Ovary (tissue), 9 donors: Measurements from ENCODE around the gene TSPAN13. TPM values are rescaled to one million over a fixed set of nuclear protein-coding genes. Genes with fewer than 3 reads are reported as not detected.

Experiments used
- DNase-seq, 5 donors: peaks; one replicate each; pipeline ENCODE4 v3.0.0-alpha.2; 2019 to 2020
- H3K27ac ChIP-seq, 2 donors: fragments of 200-600 bp; one replicate each; pipeline versions ENCODE4 v1.5.1 to v1.8.0; 2019 to 2022
- H3K27me3 ChIP-seq: fragments of 200-600 bp; one replicate; pipeline ENCODE4 v1.8.0; 2022
- H3K36me3 ChIP-seq: fragments of 200-600 bp; sonication (generic); one replicate; pipeline ENCODE4 v1.5.1; 2019
- H3K4me1 ChIP-seq: one replicate; pipeline ENCODE4 v1.8.1; 2013; ENCODE audit warnings: mild to moderate bottlenecking, moderate library complexity; ENCODE audit not compliant: insufficient read depth
- H3K4me3 ChIP-seq: fragments of 200-600 bp; sonication (generic); one replicate; pipeline ENCODE4 v1.5.1; 2017
- H3K9me3 ChIP-seq, 2 donors: fragments of 200-600 bp in 1 of 2; sonication (generic) in 1 of 2; one replicate each; pipeline versions ENCODE4 v1.5.1 to v1.8.1; 2013 to 2019; ENCODE audit warnings: mild to moderate bottlenecking in 1 of 2, moderate library complexity in 1 of 2
- EP300 ChIP-seq: sonication (generic); formaldehyde crosslinking; IDR thresholded peaks from one replicate; pipeline ENCODE4 v1.6.1; 2017; ENCODE audit warnings: antibody characterized with exemption
- POLR2A ChIP-seq: fragments of 450-650 bp; IDR thresholded peaks from one replicate; pipeline ENCODE4 v1.6.1; 2017; ENCODE audit warnings: antibody characterized with exemption, mild to moderate bottlenecking, moderate library complexity
- WGBS, 3 donors: extraction: QIAGEN DNeasy Blood & Tissue Kit in 1 of 3; methylation state at CpG; one replicate each; pipeline versions ENCODE4 v1.1.5 to v1.1.7; 2013 to 2017; 5-methylcytosine and 5-hydroxymethylcytosine counted together
- intact Hi-C, 4 donors: fragments of 100-400 bp; cut with DNase I; formaldehyde crosslinking; loops; one replicate each; pipeline versions ENCODE4 v1.11.0 to v1.15.1; 2022 to 2023
- polyA plus RNA-seq, 2 donors: library from polyadenylated mRNA; stranded (reverse); fragments of 200-250 nt in 1 of 2; fragments of 350-450 nt in 1 of 2; fragmentation: Illumina TruSeq in 1 of 2; extraction: RNeasy Lipid Tissue Mini Kit (QIAGEN cat#74804) in 1 of 2; gene quantifications; one replicate each; pipeline ENCODE4 v1.2.3, GENCODE V29; 2013 to 2014
- total RNA-seq, 7 donors: library from RNA; depleted of rRNA in 2 of 7; stranded (reverse); fragments of >200 nt in 2 of 7; fragmentation: NEBNext Ultra II Directional in 3 of 7; extraction: Animal tissue kit (Norgen Biotek cat#: 25700) in 3 of 7; gene quantifications; one replicate each; pipeline versions ENCODE4 v1.1.0 to v1.2.4, GENCODE V29; 2016 to 2023
- TF ChIP-seq, protein P1 (sequence below), 3 donors: fragments of 450-650 bp in 2 of 3; fragments of 200-600 bp in 1 of 3; IDR thresholded peaks; one replicate each; pipeline versions ENCODE4 v1.5.1 to v1.8.0; 2016 to 2022; ENCODE audit warnings: antibody characterized with exemption in 3 of 3, mild to moderate bottlenecking in 1 of 3
- donor health status: DM: no; HTN: no; CAD: no; lungs with moderate emphysema.
- donor health status: DM: no; HTN: no; CAD: no.
- donor health status: Bipolar disorder and iron deficiency.
- donor health status: DM: yes; HTN: yes; CAD: no.
- donor health status: DM: no; HTN: no; CAD: no.
- donor health status: DM: yes; HTN: yes; CAD: no.

The TSPAN13 gene
- total and polyA plus RNA-seq, 9 donors, result 0.72 to 23.4 (median 4.2) TPM

DNA sequence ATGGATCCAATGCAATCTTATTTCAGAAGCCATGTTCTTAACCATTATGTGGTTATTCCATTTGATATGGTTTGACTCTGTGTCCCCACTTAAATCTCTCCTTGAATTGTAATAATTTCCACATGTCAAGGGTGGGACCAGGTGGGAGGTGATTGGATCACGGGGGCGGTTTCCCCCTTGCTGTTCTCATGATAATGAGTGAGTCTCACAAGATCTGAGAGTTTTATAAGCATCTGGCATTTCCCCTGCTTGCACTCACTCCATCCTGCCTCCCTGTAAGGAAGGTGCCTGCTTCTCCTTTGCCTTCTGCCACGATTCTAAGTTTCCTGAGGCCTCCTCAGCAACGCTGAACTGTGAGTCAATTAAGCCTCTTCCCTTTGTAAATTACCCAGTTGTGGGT, 32.0 kb upstream of the TSPAN13 start:
- WGBS, 3 donors, result 74 to 80% (median 77%) methylated on average over 4 of the region's 4 CpGs

DNA sequence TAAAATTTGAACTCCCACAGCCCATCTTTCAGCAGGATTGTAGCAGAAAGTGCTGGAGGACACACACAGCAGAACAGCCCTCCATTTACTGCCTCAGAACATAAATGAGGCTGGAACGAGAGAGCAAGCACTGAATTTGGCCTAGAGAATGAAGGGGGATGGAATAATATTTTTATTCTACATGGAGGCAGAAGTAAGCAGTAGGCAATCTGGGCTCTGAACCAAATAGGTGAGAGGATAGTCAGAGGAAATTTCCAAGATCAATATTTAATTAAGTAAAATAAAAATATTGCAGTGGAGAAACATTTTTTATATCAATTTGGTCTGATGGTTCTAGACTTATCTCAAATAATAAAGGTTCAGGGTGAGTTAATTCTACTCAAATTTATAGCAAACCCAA, 29.2 kb upstream of the TSPAN13 start:
- Histone ChIP-seq H3K4me3 (no peak overlapping the region), H3K36me3 (no peaks in the 10 kb centered on the region), H3K27ac (no peak overlapping the region), H3K9me3 (no peaks in the 10 kb centered on the region), H3K4me1 (no peaks in the 10 kb centered on the region), H3K27me3 (no peaks in the 10 kb centered on the region)
- 49 to 82% (median 66%) methylated on average over 1 of the region's 1 CpG for WGBS, 3 donors
- intact Hi-C loops, result no loop called here
- no peak for DNase-seq
- no peak for TF ChIP-seq POLR2A

More for the DNA sequence above, 32.0 kb upstream of the TSPAN13 start:
- H3K4me1 ChIP-seq, result no peaks in the 10 kb centered on the region
- TF ChIP-seq EP300 (no peak), POLR2A (no peak)
- TF ChIP-seq, protein P1, sequence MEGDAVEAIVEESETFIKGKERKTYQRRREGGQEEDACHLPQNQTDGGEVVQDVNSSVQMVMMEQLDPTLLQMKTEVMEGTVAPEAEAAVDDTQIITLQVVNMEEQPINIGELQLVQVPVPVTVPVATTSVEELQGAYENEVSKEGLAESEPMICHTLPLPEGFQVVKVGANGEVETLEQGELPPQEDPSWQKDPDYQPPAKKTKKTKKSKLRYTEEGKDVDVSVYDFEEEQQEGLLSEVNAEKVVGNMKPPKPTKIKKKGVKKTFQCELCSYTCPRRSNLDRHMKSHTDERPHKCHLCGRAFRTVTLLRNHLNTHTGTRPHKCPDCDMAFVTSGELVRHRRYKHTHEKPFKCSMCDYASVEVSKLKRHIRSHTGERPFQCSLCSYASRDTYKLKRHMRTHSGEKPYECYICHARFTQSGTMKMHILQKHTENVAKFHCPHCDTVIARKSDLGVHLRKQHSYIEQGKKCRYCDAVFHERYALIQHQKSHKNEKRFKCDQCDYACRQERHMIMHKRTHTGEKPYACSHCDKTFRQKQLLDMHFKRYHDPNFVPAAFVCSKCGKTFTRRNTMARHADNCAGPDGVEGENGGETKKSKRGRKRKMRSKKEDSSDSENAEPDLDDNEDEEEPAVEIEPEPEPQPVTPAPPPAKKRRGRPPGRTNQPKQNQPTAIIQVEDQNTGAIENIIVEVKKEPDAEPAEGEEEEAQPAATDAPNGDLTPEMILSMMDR (IDR thresholded peaks at IDR 0.05), result no peak
- no peak overlapping the region for H3K4me3 ChIP-seq
- DNase-seq, result no peak
- no peaks in the 10 kb centered on the region for H3K27me3 ChIP-seq
- H3K27ac ChIP-seq, result no peak overlapping the region
- no peaks in the 10 kb centered on the region for H3K36me3 ChIP-seq
- H3K9me3 ChIP-seq, result no peaks in the 10 kb centered on the region
- intact Hi-C loops, result no loop called here

DNA sequence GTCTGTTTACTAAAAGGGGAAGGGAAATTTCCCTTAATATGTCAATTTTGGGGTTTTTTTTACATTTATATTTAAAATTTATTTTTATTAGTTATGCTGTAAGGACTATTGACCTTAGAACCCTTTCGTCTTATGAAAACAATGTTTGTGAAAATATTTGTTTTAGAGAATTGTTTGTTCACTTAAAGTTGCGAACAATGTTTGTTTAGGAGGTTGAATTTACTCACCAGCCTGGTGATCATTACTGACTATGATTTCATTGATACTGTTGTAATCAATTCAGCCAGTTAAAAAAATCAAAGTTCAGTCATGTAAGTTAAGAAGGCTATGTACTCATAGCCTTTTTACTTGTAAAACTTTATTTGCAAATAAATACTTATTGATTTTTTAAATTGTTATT, 27.4 kb upstream of the TSPAN13 start:
- TF ChIP-seq, protein P1 (IDR thresholded peaks at IDR 0.05), result no peak
- TF ChIP-seq EP300 (no peak), POLR2A (no peak)
- intact Hi-C loops, result no loop called here
- H3K9me3 ChIP-seq, result no peaks in the 10 kb centered on the region
- no peak overlapping the region for H3K27ac ChIP-seq
- no peak for DNase-seq
- 78 to 88% (median 85%) methylated on average over 2 of the region's 2 CpGs for WGBS, 3 donors
- no peaks in the 10 kb centered on the region for H3K36me3 ChIP-seq
- H3K27me3 ChIP-seq, result no peaks in the 10 kb centered on the region
- H3K4me3 ChIP-seq, result no peak overlapping the region
- H3K4me1 ChIP-seq, result no peaks in the 10 kb centered on the region

DNA sequence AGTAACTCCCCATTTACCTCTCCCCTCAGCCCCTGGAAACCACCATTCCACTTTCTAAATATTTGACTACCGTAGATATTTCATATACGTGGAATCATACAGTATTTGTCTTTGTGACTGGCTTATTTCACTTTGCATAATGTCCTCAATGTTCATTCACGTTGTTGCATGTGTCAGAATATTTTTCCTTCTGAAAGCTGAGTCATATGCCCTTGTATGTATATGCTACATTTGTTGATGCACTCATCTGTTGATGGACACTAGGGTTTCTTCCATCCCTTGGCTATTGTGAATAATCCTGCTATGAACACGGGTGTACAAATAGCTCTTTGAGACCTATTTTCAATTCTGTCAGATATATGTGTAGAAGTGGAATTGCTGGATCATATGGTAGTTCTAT, 25.8 kb upstream of the TSPAN13 start:
- intact Hi-C loops, result no loop called here
- H3K4me3 ChIP-seq, result no peak overlapping the region
- H3K27me3 ChIP-seq, result no peaks in the 10 kb centered on the region
- TF ChIP-seq EP300 (no peak), POLR2A (no peak)
- TF ChIP-seq, protein P1 (IDR thresholded peaks at IDR 0.05), result no peak
- H3K36me3 ChIP-seq, result no peaks in the 10 kb centered on the region
- WGBS, 3 donors, result 88 to 97% (median 94%) methylated on average over 4 of the region's 4 CpGs
- no peaks in the 10 kb centered on the region for H3K4me1 ChIP-seq
- no peaks in the 10 kb centered on the region for H3K9me3 ChIP-seq
- no peak overlapping the region for H3K27ac ChIP-seq
- no peak for DNase-seq

DNA sequence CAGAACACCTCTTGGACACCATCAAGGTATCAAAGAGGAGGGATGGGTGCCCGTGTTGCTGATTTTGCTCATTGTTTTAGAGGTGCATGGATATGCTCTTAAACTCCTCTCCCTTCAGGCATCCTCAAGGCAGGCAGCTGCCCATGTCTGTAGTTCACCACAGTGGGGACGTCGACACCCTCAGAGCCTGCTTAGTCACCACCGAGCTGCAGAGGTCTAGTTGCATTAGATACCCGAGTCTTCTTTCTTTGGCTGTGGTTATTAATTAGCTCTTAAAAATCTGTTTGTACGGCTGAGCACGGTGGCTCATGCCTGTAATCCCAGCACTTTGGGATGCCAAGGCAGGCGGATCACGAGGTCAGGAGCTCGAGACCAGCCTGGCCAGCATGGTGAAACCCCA, 24.7 kb upstream of the TSPAN13 start:
- Histone ChIP-seq H3K36me3 (no peaks in the 10 kb centered on the region), H3K4me1 (no peaks in the 10 kb centered on the region), H3K27me3 (no peaks in the 10 kb centered on the region), H3K27ac (no peak overlapping the region), H3K4me3 (no peak overlapping the region), H3K9me3 (no peaks in the 10 kb centered on the region)
- intact Hi-C loops, result no loop called here
- TF ChIP-seq, protein P1 (IDR thresholded peaks at IDR 0.05), result no peak
- TF ChIP-seq EP300 (no peak), POLR2A (no peak)
- no peak for DNase-seq
- 89 to 94% (median 94%) methylated on average over 10 of the region's 10 CpGs for WGBS, 3 donors
